Measurements from ENCODE around the gene KDM5D.

DNA sequence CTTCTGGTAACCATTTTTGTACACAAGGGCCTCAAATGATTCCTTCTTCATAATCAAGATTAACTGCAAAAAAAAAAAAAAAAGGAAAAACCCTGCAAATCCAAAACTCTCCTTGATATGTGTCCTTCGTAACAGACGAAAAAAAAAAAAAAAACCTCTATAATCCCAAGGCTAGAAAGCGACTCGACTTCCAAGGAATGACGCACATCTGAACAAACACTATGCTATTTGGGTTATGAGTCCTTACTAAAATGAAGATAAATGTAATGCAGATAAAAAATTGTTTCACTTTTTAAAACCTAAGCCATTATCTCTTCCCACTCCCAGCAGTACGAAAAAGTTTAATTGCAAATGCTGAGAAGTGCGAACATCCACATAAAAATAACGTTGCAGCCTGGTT lies 1.2 kb downstream of the KDM5D start:
- TF ChIP-seq, protein P1, sequence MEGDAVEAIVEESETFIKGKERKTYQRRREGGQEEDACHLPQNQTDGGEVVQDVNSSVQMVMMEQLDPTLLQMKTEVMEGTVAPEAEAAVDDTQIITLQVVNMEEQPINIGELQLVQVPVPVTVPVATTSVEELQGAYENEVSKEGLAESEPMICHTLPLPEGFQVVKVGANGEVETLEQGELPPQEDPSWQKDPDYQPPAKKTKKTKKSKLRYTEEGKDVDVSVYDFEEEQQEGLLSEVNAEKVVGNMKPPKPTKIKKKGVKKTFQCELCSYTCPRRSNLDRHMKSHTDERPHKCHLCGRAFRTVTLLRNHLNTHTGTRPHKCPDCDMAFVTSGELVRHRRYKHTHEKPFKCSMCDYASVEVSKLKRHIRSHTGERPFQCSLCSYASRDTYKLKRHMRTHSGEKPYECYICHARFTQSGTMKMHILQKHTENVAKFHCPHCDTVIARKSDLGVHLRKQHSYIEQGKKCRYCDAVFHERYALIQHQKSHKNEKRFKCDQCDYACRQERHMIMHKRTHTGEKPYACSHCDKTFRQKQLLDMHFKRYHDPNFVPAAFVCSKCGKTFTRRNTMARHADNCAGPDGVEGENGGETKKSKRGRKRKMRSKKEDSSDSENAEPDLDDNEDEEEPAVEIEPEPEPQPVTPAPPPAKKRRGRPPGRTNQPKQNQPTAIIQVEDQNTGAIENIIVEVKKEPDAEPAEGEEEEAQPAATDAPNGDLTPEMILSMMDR (IDR thresholded peaks at IDR 0.05), result no peak
- no peak for TF ChIP-seq POLR2A (IDR thresholded peaks at IDR 0.05)

Measured in Peyer's patch (tissue), 4 donors.